BJ (cell line): Measurements from ENCODE around the gene PRKAR1B. TPM values are rescaled to one million over a fixed set of nuclear protein-coding genes. Genes with fewer than 3 reads are reported as not detected.

Source experiments
- CTCF ChIA-PET: fragments of 350-600 bp; formaldehyde crosslinking; extraction: SDS; loops from one replicate; lab custom pipeline; 2021; ENCODE audit warnings: antibody characterized with exemption, inconsistent platforms; lab: Yijun Ruan, JAX
- POLR2A ChIA-PET: fragments of 300-600 bp; sonication (Branson Sonifier 250); formaldehyde crosslinking; extraction: SDS; loops from one replicate; lab custom pipeline; 2021; ENCODE audit warnings: antibody characterized with exemption; lab: Charles Lee
- DNase-seq: peaks from one replicate; pipeline ENCODE4 v3.0.0-alpha.2; 2011; ENCODE audit warnings: low read depth
- H3K27me3 ChIP-seq: 2 replicates; pipeline ENCODE4 v1.6.0; 2011; ENCODE audit warnings: low read length; ENCODE audit not compliant: control insufficient read depth, insufficient read depth
- H3K36me3 ChIP-seq: 2 replicates; pipeline ENCODE4 v1.5.1; 2011; ENCODE audit warnings: low read length; ENCODE audit not compliant: control insufficient read depth, insufficient read depth
- H3K4me3 ChIP-seq: 2 replicates; pipeline ENCODE4 v1.5.1; 2011; ENCODE audit warnings: low read depth, mild to moderate bottlenecking, control low read depth, low read length
- polyA plus RNA-seq: library from polyadenylated mRNA; depleted of rRNA; stranded (reverse); fragments of >200 nt; gene quantifications from 2 replicates; pipeline ENCODE4 v1.2.3, GENCODE V29; 2011
- TF ChIP-seq, protein P1 (sequence below): IDR thresholded peaks from 2 replicates; pipeline ENCODE4 v1.5.1; 2011; ENCODE audit warnings: low read depth, mild to moderate bottlenecking, control low read depth, inconsistent platforms, low read length, moderate library complexity; ENCODE audit not compliant: insufficient read depth

Gene PRKAR1B
- polyA plus RNA-seq, 1 experiment, result 7.4 TPM

- no peak overlapping the region for H3K4me3 ChIP-seq
- POLR2A ChIA-PET, result no interaction called here
- no peaks in the 10 kb centered on the region for H3K27me3 ChIP-seq
- DNase-seq, result no peak
- TF ChIP-seq, protein P1, sequence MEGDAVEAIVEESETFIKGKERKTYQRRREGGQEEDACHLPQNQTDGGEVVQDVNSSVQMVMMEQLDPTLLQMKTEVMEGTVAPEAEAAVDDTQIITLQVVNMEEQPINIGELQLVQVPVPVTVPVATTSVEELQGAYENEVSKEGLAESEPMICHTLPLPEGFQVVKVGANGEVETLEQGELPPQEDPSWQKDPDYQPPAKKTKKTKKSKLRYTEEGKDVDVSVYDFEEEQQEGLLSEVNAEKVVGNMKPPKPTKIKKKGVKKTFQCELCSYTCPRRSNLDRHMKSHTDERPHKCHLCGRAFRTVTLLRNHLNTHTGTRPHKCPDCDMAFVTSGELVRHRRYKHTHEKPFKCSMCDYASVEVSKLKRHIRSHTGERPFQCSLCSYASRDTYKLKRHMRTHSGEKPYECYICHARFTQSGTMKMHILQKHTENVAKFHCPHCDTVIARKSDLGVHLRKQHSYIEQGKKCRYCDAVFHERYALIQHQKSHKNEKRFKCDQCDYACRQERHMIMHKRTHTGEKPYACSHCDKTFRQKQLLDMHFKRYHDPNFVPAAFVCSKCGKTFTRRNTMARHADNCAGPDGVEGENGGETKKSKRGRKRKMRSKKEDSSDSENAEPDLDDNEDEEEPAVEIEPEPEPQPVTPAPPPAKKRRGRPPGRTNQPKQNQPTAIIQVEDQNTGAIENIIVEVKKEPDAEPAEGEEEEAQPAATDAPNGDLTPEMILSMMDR, result no peak
- CTCF ChIA-PET, result no interaction called here
- no peaks in the 10 kb centered on the region for H3K36me3 ChIP-seq
Measured at GRCh38 chr7:549891-550625, 177.0 kb downstream of the PRKAR1B start.

DNA sequence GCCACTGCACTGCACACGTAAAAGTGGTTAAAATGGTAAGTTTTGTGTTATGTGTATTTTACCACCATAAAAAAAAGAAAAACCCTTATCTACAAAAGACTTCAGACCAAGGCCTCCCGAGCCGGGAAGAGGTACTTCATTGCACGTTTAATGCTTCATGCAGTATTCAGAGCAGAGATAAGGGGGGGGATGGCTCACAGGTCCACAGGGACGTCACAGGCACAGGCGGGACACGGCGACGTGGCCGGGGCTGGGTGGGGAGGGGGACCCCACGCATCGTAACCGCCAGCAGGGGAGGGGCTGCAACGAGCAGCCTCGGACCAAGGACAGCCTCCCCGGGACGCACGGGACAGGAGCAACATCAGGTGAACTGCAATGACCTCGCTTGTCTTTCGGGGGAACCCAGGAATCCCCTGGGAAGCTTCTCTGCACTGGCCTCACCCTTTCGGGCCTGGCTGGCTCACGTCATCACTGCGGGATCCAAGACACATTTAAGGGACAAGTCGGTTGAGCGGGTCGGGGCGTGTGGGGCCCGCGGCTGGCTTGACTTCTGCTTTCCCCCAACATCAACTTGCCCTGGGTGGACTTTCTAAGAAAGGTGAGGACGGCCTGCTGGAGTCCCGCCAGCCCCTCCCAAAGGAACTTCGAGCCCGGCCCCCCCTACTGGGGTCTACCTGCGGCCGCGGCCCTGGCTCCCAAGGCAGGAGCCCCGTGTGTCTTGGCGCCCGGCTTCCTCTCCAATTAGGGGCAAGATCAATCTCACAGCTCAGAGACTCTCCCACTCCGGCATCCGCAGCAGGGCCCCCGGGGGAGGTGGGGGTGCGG, 177.8 kb downstream of the PRKAR1B start:
- POLR2A ChIA-PET, result no interaction called here
- TF ChIP-seq, protein P1, result no peak

GRCh38 chr7:548401-548800, 178.7 kb downstream of the PRKAR1B start:
- no peak for DNase-seq
- TF ChIP-seq, protein P1, result no peak
- H3K36me3 ChIP-seq, result no peaks in the 10 kb centered on the region
- H3K4me3 ChIP-seq, result no peak overlapping the region
- ChIA-PET CTCF (no interaction called here), POLR2A (no interaction called here)
- H3K27me3 ChIP-seq, result no peaks in the 10 kb centered on the region

More for the DNA sequence above, 177.8 kb downstream of the PRKAR1B start:
- Histone ChIP-seq H3K36me3 (no peaks in the 10 kb centered on the region), H3K4me3 (no peak overlapping the region), H3K27me3 (no peaks in the 10 kb centered on the region)
- CTCF ChIA-PET, result no interaction called here
- no peak for DNase-seq

GRCh38 chr7:545470-545869, 181.6 kb downstream of the PRKAR1B start:
- DNase-seq, result no peak
- Histone ChIP-seq H3K4me3 (no peak overlapping the region), H3K36me3 (no peaks in the 10 kb centered on the region), H3K27me3 (no peaks in the 10 kb centered on the region)
- CTCF ChIA-PET, result no interaction called here
- POLR2A ChIA-PET, result no interaction called here
- TF ChIP-seq, protein P1, result no peak
